Epithelial cell of prostate (primary cell): ENCODE results near the gene UVSSA.
A peak's percentile ranks its signal among the peaks of the same experiment; 100 is the strongest.
"Not testable (repeated sequence)": the region's sequence is repeated elsewhere in the genome, so short reads cannot be mapped to it uniquely, and the experiment has no call there.

ENCODE experiments used
- DNase-seq: peaks from one replicate; pipeline ENCODE4 v3.0.0-alpha.2; 2011; ENCODE audit warnings: low read depth, low spot score
- H3K27ac ChIP-seq: fragments of 450-650 bp; 2 replicates; pipeline ENCODE4 v1.5.1; 2017; ENCODE audit warnings: mild to moderate bottlenecking

The UVSSA gene

GRCh38 chr4:1329408-1330371, 17.3 kb upstream of the UVSSA start:
- DNase-seq = no peak
- H3K27ac ChIP-seq = peak overlapping the region; percentile 9

GRCh38 chr4:1330761-1331590, 16.0 kb upstream of the UVSSA start:
- DNase-seq = no peak

GRCh38 chr4:1331591-1332353, 15.2 kb upstream of the UVSSA start:
- no peak overlapping the region for H3K27ac ChIP-seq
- no peak for DNase-seq

More at GRCh38 chr4:1330761-1331590, 16.0 kb upstream of the UVSSA start:
- no peak overlapping the region for H3K27ac ChIP-seq

GRCh38 chr4:1332686-1333085, 14.3 kb upstream of the UVSSA start:
- DNase-seq = no peak

GRCh38 chr4:1333256-1333655, 13.8 kb upstream of the UVSSA start:
- H3K27ac ChIP-seq = no peak overlapping the region
- DNase-seq = no peak

More at GRCh38 chr4:1332686-1333085, 14.3 kb upstream of the UVSSA start:
- no peak overlapping the region for H3K27ac ChIP-seq

- H3K27ac ChIP-seq, DNase-seq: not testable (repeated sequence)
Measured at GRCh38 chr4:1333851-1334578, 13.0 kb upstream of the UVSSA start.

- peak overlapping the region; percentile 48 for H3K27ac ChIP-seq
- DNase-seq = no peak
Measured at GRCh38 chr4:1334579-1334895, 12.5 kb upstream of the UVSSA start.

GRCh38 chr4:1335193-1335883, 11.7 kb upstream of the UVSSA start:
- H3K27ac ChIP-seq = peak overlapping the region; percentile 48
- DNase-seq = not testable (repeated sequence)

GRCh38 chr4:1336088-1336491, 10.9 kb upstream of the UVSSA start:
- H3K27ac ChIP-seq = peak overlapping the region; percentile 66
- DNase-seq = no peak

- H3K27ac ChIP-seq = peak overlapping the region; percentile 66
- no peak for DNase-seq
Measured at GRCh38 chr4:1337376-1337831, 9.6 kb upstream of the UVSSA start.

GRCh38 chr4:1337951-1338751, 8.9 kb upstream of the UVSSA start:
- no peak for DNase-seq
- peak overlapping the region; percentile 66 for H3K27ac ChIP-seq

- no peak for DNase-seq
- H3K27ac ChIP-seq = no peak overlapping the region
Measured at GRCh38 chr4:1338752-1339414, 8.1 kb upstream of the UVSSA start.

- DNase-seq = no peak
- no peak overlapping the region for H3K27ac ChIP-seq
Measured at GRCh38 chr4:1339489-1339888, 7.5 kb upstream of the UVSSA start.

- DNase-seq = no peak
- H3K27ac ChIP-seq = no peak overlapping the region
Measured at GRCh38 chr4:1340181-1340747, 6.7 kb upstream of the UVSSA start.

- no peak overlapping the region for H3K27ac ChIP-seq
- DNase-seq = no peak
Measured at GRCh38 chr4:1340861-1341260, 6.1 kb upstream of the UVSSA start.

GRCh38 chr4:1342003-1342402, 5.0 kb upstream of the UVSSA start:
- DNase-seq = no peak
- H3K27ac ChIP-seq = no peak overlapping the region

- DNase-seq = no peak
Measured at GRCh38 chr4:1344696-1345095, 2.3 kb upstream of the UVSSA start.

More at GRCh38 chr4:1344696-1345095, 2.3 kb upstream of the UVSSA start:
- H3K27ac ChIP-seq = peak overlapping the region; percentile 98
